ENCODE measurements around the gene ADPRS. TPM values are rescaled to one million over a fixed set of nuclear protein-coding genes. Genes with fewer than 3 reads are reported as not detected.
A peak's percentile ranks its signal among the peaks of the same experiment; 100 is the strongest.

Gene ADPRS
- total RNA-seq, 1 donor from 2014 or later = 16.8 TPM

GRCh38 chr1:36132029-36132428 is 43.3 kb downstream of the ADPRS start:
- no peak overlapping the region for H3K4me3 Mint-ChIP-seq (ENCODE audit: unreplicated experiment)
- no peaks in the 10 kb centered on the region for H3K4me1 Mint-ChIP-seq (ENCODE audit: low read depth, unreplicated experiment)
- no peak for DNase-seq
- no peak for TF ChIP-seq CTCF (IDR thresholded peaks at IDR 0.05; ENCODE audit: partially characterized antibody, unreplicated experiment)
- H3K36me3 Mint-ChIP-seq (ENCODE audit: unreplicated experiment) = no peaks in the 10 kb centered on the region
- H3K27me3 Mint-ChIP-seq (ENCODE audit: unreplicated experiment) = peaks cover 2% of the 10 kb centered on the region
- no peak overlapping the region for H3K27ac Mint-ChIP-seq (ENCODE audit: unreplicated experiment)
- no peaks in the 10 kb centered on the region for H3K9me3 Mint-ChIP-seq (ENCODE audit: unreplicated experiment)

GRCh38 chr1:36133484-36133883 is 44.8 kb downstream of the ADPRS start:
- no peak overlapping the region for H3K4me3 Mint-ChIP-seq (ENCODE audit: unreplicated experiment)
- no peak for DNase-seq

GRCh38 chr1:36134031-36134430 is 45.3 kb downstream of the ADPRS start:
- Mint-ChIP-seq H3K9me3 (ENCODE audit: unreplicated experiment) (no peaks in the 10 kb centered on the region), H3K36me3 (ENCODE audit: unreplicated experiment) (no peaks in the 10 kb centered on the region), H3K4me3 (ENCODE audit: unreplicated experiment) (no peak overlapping the region), H3K4me1 (ENCODE audit: low read depth, unreplicated experiment) (no peaks in the 10 kb centered on the region), H3K27me3 (ENCODE audit: unreplicated experiment) (peaks cover 4% of the 10 kb centered on the region), H3K27ac (ENCODE audit: unreplicated experiment) (no peak overlapping the region)
- TF ChIP-seq CTCF (IDR thresholded peaks at IDR 0.05; ENCODE audit: partially characterized antibody, unreplicated experiment) = no peak
- DNase-seq = no peak

More at GRCh38 chr1:36133484-36133883, 44.8 kb downstream of the ADPRS start:
- no peak for TF ChIP-seq CTCF (IDR thresholded peaks at IDR 0.05; ENCODE audit: partially characterized antibody, unreplicated experiment)
- Mint-ChIP-seq H3K27me3 (ENCODE audit: unreplicated experiment) (peaks cover 4% of the 10 kb centered on the region), H3K36me3 (ENCODE audit: unreplicated experiment) (no peaks in the 10 kb centered on the region), H3K4me1 (ENCODE audit: low read depth, unreplicated experiment) (no peaks in the 10 kb centered on the region), H3K9me3 (ENCODE audit: unreplicated experiment) (no peaks in the 10 kb centered on the region), H3K27ac (ENCODE audit: unreplicated experiment) (no peak overlapping the region)

DNA sequence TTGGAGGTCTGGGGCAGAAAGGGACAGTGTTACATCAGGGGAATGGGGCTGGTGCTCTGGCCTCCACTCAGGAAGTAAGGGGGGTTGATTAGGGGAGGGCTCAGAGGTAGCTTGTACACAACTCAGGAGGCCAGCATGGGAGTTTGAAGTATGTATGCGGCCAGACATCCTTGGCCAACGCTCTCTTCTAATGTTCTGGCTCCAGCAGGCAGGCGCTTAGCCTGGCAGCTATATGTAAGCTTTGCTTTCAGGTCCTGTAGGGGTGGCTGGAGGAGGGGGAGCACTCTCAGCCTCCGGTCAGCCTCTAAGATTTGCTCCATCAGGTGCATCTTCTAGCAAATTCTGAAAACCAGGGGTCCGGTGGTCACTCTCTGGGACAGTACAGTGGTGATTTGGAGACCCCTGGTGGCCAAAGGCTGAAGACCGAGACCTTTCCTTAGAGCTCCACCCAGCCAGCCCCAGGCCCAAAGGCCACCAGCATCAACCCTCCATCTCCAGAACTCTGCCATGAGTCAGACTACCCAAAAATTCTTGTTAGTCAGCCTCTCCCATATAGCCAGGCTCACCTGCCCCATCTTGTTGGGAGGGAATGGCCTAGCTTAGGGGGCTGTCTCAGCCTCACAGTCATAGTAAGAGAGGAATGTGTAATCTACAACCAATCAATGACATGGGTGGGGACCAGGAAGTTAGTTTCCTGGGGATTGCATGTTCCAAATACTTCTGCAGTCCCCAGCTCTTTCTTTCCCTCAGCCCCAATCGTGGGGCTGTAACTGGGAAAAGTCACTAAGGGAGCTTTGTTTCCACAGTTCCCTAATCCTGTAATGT is 46.0 kb downstream of the ADPRS start:
- H3K27me3 Mint-ChIP-seq (ENCODE audit: unreplicated experiment) = peaks cover 4% of the 10 kb centered on the region
- no peak overlapping the region for H3K4me3 Mint-ChIP-seq (ENCODE audit: unreplicated experiment)
- H3K9me3 Mint-ChIP-seq (ENCODE audit: unreplicated experiment) = no peaks in the 10 kb centered on the region
- no peak overlapping the region for H3K27ac Mint-ChIP-seq (ENCODE audit: unreplicated experiment)
- no peaks in the 10 kb centered on the region for H3K4me1 Mint-ChIP-seq (ENCODE audit: low read depth, unreplicated experiment)
- peak; percentile 83 for TF ChIP-seq CTCF (IDR thresholded peaks at IDR 0.05; ENCODE audit: partially characterized antibody, unreplicated experiment)
- no peaks in the 10 kb centered on the region for H3K36me3 Mint-ChIP-seq (ENCODE audit: unreplicated experiment)
- peak; percentile 83 for DNase-seq

DNA sequence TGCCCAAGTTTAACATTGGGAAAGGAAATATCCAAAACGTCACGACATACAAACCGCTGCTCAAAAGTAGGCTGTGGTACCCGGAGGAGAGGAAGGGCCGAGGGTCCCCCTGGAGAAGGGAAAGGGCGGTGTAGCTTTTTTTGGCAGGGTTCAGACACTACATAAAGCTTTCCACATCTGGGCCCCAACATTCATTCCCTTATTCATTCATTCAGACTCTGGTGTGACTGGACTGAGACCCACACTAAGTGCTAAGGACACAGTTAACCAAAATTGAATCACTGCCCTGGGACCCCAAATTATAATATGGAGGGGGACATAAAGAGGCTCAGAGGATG is 46.6 kb downstream of the ADPRS start:
- TF ChIP-seq CTCF (IDR thresholded peaks at IDR 0.05; ENCODE audit: partially characterized antibody, unreplicated experiment) = no peak
- Mint-ChIP-seq H3K4me1 (ENCODE audit: low read depth, unreplicated experiment) (no peaks in the 10 kb centered on the region), H3K9me3 (ENCODE audit: unreplicated experiment) (no peaks in the 10 kb centered on the region), H3K27ac (ENCODE audit: unreplicated experiment) (no peak overlapping the region), H3K27me3 (ENCODE audit: unreplicated experiment) (peaks cover 4% of the 10 kb centered on the region), H3K4me3 (ENCODE audit: unreplicated experiment) (no peak overlapping the region), H3K36me3 (ENCODE audit: unreplicated experiment) (no peaks in the 10 kb centered on the region)
- no peak for DNase-seq

Data from glutamatergic neuron (in vitro differentiated cells).